HG03469 (cell line): ENCODE data around the gene FNBP1.
"Not testable (repeated sequence)": the region's sequence is repeated elsewhere in the genome, so short reads cannot be mapped to it uniquely, and the experiment has no call there.

Experiments
- ATAC-seq: cut with Tn5 transposase; IDR thresholded peaks from one replicate; pipeline ENCODE4 v1.9.1; 2021; ENCODE audit warnings: mild to moderate bottlenecking, moderate library complexity, moderate number of reproducible peaks; ENCODE audit not compliant: unreplicated experiment

The FNBP1 gene

GRCh38 chr9:130023144-130023787 is 19.7 kb downstream of the FNBP1 start:
- no peak for ATAC-seq

DNA sequence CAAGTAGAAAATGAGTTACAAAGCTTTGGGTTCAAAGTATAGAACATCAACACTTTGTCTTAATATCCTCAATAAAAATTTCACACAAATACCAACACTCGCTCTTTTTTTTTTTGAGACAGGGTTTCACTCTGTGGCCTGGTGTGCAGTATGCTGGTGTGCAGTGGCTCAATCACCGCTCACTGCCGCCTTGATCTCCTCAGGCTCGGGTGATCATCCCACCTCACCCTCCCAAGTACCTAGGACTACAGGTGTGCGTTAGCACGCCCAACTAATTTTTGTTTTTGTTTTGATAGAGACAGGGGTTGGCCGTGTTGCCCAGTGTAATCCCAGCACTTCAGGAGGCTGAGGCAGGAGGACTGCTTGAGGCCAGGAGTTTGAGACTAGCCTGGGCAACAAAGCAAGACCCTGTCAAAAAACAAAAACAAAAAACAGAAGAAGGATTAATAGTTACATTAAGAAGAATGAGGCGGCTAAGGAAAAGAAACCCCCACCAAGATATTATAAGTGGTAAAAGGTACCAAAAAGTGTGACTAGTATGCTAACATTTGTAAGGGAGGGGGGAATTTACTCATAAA is 20.3 kb downstream of the FNBP1 start:
- no peak for ATAC-seq

GRCh38 chr9:130021842-130022241 is 21.1 kb downstream of the FNBP1 start:
- ATAC-seq = not testable (repeated sequence)

GRCh38 chr9:130021123-130021522 is 21.9 kb downstream of the FNBP1 start:
- no peak for ATAC-seq

DNA sequence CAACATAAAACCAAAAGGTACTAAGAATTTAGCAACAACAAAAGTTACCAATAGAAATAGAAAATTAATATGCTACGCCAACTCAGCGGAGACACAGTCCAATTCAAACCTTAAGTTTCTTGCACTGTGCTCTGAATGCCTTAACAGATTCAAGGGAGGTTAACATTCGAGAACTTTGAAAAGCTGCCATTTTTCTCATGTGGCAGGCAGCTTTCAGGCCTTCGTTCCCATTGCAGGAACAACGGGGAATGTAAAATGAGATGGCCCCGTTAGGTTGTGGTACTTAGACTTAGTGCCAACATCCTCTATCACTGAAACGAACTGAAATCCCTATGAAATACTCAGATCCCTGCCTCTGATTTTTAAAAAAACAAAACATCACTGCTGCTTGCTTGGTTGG is 22.4 kb downstream of the FNBP1 start:
- no peak for ATAC-seq

DNA sequence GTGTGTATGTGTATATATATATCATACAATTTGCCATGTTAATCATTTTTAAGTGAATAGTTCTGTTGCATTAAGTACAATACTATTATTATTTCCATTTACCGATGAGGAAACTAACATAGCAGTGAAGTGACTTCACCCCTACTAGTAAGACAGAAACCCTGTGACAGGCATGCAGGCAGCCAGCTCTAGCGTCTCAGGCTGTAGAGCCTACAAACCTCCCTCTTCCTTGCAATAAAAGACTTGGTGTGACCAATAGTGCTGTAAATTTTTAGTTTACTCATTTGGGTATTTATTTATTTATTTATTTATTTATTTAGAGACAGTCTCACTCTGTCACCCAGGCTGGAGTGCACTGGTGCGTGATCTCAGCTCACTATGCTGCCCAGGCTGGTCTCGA is 24.7 kb downstream of the FNBP1 start:
- ATAC-seq = no peak

GRCh38 chr9:130017510-130017909 is 25.5 kb downstream of the FNBP1 start:
- ATAC-seq = not testable (repeated sequence)

DNA sequence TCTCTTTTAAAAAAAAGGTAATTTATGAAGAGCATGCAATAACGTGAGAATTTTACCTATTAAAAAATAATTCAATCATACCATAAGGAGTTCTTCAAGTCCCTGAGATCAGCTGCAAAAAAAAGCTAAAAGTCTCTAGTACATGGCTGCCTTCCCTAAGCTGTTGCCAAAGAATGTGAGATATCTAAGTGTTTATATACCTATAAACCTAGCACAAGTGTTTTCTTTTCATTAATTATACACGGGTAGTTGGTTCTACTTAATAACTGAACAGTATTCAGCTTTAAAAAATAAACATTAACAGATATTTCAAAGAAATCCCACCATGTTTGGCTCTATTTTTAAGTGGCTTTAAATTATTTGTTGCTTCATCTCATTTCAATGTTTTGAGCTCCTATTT is 25.9 kb downstream of the FNBP1 start:
- ATAC-seq = no peak

- ATAC-seq = no peak
These were observed 27.5 kb downstream of the FNBP1 start for GRCh38 chr9:130015353-130016019.

- no peak for ATAC-seq
These were observed 29.7 kb downstream of the FNBP1 start for GRCh38 chr9:130013326-130013725.

GRCh38 chr9:130010151-130010988 is 32.6 kb downstream of the FNBP1 start:
- no peak for ATAC-seq

DNA sequence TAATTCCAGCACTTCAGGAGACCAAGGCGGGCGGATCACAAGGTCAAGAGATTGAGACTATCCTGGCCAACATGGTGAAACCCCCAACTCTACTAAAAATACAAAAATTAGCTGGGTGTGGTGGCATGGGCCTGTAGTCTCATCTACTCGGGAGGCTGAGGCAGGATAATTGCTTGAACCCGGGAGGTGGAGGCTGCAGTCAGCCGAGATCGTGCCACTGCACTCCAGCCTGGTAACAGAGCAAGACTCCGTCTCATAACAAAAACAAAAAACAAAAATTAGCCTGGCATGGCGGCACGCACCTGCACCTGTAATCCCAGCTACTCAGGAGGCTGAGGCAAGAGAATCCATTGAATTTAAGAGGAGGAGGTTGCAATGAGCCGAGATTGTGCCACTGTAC is 33.4 kb downstream of the FNBP1 start:
- ATAC-seq = not testable (repeated sequence)

DNA sequence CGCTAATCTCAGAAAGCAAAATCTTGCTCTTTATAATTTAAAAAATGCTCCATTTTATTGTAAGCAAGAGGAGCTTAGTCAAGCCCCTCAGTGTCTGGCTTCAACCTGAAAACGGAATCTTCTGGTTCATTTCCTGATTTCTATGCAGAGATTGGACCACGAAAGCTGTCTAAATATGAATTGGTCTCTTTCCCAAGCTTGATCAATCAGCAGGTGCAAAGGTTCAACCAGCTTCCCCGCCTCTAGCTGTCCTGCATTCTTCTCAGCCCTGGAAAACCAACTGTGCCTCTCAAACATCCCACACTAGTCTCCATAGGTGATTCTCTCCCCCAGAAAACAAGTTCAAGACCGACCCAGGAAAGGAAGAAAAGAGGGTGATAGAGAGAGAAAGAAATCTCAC is 34.5 kb downstream of the FNBP1 start:
- ATAC-seq = no peak

DNA sequence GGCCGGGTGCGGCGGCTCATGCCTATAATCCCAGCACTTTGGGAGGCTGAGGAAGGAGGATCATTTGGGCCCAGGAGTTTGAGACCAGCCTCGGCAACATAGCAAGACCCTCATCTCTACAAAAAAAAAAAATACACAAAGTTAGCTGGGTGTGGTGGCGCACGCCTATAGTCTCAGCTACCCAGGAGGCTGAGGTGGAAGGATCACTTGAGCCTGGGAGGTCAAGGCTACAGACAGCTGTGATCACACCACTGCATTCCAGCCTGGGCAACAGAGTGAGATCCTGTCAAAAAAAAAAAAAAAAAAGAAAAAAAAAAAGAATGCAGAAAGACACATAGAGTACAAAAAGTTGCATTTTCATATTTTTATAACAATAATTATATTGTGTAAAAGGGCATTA is 36.0 kb downstream of the FNBP1 start:
- ATAC-seq = not testable (repeated sequence)

DNA sequence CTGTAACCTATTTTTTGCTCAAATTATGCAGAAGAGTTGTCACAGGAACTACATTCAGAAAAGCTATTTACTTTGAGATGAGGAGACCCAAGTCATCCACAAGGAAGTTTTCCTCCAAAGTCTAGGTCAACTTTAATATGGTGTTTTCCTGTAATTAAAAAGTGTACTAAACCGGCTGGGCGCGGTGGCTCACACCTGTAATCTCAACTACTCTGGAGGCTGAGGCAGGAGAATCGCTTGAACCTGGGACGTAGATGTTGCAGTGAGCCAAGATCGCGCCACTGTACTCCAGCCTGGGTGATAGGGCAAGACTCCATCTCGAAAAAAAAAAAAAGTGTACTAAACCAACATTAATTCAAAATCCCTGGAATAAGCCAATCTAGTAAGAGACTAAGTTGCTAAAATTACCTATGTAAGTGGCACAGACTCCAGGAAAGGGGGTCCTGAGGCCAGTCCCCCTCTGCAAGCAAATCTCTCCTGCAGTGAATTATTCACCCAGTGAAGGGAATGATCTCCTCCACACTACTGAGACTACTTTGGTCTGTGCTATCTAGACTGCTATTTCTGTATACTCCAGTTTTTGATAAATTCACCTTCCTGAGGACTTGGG is 38.9 kb downstream of the FNBP1 start:
- ATAC-seq = no peak

GRCh38 chr9:130002320-130002719 is 40.7 kb downstream of the FNBP1 start:
- ATAC-seq = no peak

DNA sequence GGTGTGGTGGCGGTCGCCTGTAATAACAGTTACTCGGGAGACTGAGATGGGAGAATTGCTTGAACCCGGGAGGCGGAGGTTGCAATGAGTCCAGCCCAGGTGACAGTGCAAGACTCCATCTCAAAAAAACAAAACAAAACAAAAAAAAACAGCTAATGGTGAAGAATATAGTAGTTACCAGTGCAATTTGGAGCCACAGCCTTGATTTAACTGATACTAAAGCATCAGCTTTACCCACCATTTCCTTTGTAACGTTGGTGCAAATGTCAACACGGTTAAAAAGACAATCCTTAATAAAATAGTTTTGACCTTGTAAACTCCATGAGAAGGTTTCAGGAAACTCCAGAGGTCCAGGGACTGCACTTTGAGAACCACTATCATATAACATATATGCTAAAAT is 41.8 kb downstream of the FNBP1 start:
- ATAC-seq = no peak

DNA sequence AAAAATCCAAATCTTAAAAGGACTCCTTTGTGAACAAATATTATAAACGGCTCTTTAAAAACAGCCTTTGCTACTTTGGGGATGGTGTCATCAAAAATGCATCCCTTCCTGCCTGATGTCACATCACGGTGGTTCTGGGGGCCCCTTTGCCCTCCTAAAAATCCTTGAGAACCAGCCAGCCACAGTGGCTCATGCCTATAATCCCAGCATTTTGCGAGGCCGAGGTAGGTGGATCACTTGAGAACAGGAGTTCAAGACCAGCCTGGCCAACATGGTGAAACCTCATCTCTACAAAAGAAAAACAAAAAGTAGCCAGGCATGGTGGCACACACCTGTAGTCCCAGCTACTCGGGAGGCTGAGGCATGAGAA is 43.9 kb downstream of the FNBP1 start:
- ATAC-seq = no peak

DNA sequence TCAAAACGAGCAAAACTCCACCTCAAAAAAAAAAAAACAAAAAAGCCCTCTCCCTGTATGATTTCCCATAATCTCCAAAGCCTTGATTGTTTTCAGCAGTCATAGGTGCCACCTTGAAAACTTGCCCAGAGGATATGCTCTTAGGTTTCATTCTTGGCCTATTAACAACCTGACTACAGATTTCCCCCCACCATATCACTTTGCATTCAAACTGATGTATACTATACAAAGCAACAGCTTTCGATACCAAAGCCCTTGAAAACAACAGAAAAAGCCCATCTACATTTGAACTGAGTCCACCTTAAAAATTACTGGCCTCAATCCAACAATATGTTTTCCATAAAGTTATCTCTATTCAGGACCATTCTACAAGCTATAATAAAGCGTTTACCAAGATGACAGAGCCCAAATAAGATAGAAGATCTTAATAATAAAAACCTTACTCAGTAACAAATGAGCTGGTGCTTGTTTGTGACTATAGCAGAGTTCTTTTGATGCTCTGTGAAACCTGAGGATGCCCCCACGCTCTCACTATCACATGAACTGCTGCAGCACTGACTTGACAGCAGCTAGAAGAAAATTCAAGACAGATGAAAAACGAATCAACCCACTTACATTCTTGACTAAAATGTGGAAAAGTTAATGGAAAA is 44.4 kb downstream of the FNBP1 start:
- no peak for ATAC-seq

DNA sequence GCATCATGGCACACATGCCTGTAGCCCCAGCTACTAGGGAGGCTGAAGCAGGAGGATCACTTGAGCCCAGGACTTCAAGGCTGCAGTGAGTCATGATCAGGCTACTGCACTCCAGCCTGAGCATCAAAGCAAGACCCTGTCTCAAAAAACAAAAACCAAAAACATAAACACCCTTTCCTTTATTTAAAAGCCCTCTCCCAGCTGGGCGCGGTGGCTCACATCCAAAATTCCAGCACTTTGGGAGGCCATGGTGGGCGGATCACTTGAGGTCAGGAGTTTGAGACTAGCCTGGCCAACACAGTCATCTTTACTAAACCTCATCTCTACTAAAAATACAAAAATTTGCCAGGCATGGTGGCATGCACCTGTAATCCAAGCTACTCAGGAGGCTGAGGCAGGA is 45.3 kb downstream of the FNBP1 start:
- ATAC-seq = not testable (repeated sequence)
